HG03045 (cell line): ENCODE results near the gene ADAMTSL1.

Source experiments
- ATAC-seq: cut with Tn5 transposase; IDR thresholded peaks from one replicate; pipeline ENCODE4 v1.9.1; 2021; ENCODE audit warnings: mild to moderate bottlenecking, moderate library complexity; ENCODE audit not compliant: unreplicated experiment

Gene ADAMTSL1

DNA sequence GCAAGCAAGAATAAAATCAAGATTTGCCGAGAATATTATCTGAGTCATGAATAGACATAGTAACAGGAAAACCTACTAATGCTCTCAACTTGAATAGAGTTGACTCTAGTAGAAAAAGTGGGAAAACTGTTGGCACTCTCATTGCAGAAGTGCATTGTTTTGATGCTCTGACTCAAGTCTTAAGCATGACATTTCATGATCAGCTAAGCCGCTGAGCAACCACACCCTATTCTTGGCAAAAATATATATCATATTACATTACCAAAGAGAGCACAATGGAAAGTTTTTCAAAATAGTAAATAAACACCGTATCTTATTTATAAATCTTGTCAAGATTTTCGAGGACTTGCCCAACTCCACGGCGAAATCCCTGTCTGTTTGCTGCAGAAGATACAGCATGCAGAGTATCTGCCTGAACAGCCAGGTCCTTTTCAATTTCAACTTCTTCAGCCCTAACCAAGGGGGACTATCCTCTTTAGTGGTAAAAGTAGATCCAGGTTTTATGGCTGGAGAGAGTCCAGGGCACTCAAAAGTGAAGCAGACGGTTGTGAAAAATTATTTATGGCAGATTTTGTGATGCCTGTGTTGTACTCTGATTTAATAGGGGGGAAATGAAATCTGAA lies 13.9 kb upstream of the ADAMTSL1 start:
- ATAC-seq = no peak

GRCh38 chr9:18461496-18461895 lies 12.5 kb upstream of the ADAMTSL1 start:
- no peak for ATAC-seq

DNA sequence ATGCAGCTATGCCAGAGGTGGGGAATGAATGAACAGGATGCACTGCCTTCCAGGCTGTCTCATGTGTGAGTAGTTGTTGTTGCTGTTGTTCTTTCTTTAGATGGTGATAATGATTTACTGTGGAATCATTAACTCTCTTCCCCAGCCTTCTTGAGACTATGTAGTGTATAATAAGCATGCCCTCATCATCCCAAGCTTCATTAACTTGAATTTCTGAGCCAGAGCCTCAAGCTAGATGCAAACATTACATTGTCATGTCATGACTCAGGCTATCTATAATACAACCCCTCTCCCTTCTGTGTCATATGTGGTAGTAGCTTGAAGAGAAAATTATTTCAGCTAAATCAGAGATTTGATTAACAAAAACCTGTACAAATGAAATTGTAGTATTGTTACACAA lies 10.0 kb upstream of the ADAMTSL1 start:
- no peak for ATAC-seq

DNA sequence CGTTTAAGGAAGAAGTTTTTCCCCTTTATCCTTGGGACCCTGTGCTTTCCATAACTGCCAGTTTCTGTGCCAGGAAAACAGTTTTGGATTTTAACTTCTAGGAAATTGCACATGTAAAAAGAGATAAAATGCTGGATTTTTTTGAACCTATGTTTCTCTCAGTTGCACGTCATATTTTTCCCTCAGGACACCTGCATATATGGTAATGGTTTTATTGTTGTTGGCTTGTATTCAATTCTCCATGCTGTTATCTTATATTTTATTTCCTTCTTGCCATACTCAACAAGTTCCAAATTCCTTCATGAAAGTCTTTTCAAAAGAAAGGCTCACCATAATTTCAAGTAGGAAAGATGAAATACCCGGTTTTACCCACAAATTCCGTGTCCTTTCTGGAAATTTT lies 7.9 kb upstream of the ADAMTSL1 start:
- ATAC-seq = no peak

DNA sequence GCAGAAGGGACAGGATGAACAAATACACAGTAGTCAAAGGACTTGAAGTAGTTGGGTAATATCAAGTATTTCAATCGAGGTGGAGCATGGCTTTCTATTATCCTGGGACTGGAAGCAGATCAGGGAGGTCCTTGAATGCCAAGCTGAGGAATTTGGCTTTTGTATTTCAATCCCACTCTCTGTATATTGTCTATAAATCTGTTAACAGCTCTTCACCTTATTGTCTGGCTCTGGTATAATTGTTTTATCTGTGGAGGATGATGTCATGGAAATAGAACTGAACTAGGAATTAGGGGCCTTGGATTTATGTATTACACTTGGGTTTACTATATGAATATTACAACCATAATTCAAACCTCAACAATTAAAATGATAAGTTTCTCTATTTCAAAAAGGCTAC lies 6.3 kb upstream of the ADAMTSL1 start:
- no peak for ATAC-seq

DNA sequence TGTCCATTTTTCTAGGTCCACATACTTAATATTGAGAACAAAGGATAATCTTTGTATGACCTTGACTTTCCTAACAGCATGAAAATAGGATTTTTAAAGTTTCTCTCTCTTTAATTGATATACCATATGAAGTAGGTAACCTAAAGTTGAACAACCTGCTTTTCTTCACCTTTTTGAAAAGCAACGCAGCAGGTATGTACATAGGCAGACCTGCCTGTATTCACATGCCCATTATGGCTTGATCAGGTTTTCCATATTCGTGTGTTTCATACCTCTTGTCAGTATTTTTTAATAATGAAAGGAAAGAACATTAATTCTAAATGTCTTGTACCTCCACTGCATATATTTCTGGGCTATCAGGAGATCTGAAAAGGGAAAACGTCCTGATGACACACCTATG lies 1.5 kb upstream of the ADAMTSL1 start:
- no peak for ATAC-seq

GRCh38 chr9:18472841-18473251 lies 1.1 kb upstream of the ADAMTSL1 start:
- no peak for ATAC-seq

DNA sequence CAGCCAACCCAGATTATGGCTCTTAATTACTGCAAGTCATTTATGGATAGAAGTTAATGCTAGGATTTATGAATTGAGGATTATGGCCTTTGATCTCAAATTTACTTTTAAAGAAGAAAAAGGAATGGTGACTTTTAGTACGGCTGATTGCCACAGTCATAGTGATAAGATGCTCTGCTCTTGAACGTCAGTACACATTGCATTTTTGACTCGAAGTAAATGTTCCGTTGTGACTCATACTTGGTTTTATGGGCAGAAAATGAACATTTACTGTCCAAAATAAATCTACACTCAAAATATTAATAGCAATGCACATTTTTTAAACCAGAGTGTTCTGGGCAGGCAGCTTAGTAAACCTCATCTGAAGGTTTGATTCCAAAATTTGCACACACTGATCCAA lies 830 bp downstream of the ADAMTSL1 start:
- ATAC-seq = no peak

GRCh38 chr9:18477121-18477660 lies 3.2 kb downstream of the ADAMTSL1 start:
- no peak for ATAC-seq

- ATAC-seq = no peak
These were observed 3.8 kb downstream of the ADAMTSL1 start for GRCh38 chr9:18477719-18478118.

DNA sequence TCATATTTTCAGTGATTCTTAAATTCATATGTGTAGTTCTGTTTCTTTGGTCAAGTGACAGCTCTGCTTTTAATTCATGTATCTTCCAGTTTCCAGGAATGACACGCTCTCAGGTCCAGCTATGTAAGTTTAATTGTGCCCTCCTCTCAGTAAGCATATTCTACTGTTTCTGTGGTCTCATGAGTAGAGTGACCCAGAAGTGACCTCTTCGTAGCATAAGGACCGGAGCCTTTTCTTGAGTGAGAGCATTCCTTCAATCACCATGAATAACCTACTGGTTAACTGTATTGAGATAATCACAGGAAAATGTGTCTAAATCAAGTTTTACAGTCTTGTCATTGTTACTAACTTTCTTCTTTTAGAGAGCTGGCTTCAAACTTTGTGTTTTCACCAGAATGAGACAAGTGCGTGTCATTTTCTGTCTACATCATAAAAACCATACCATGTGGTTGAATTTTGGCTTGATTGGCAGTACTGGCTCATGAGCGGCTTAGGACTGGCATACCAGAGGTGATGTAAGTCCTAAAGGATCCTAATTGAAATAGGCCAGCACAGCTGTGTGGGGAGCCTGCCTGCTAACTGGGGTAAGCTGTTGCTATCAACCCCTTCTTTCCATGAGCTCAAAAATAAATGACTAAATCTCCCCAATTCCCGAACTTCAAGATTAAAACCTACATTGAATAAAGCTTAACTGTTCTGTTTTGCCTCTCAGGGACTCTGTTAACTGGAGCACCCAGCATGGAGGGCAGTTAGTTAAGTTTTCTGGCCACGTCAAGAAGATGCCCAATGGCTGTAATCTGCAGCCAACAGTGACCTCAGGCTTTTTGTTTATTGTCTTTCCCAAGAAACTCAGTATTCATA lies 4.8 kb downstream of the ADAMTSL1 start:
- no peak for ATAC-seq

DNA sequence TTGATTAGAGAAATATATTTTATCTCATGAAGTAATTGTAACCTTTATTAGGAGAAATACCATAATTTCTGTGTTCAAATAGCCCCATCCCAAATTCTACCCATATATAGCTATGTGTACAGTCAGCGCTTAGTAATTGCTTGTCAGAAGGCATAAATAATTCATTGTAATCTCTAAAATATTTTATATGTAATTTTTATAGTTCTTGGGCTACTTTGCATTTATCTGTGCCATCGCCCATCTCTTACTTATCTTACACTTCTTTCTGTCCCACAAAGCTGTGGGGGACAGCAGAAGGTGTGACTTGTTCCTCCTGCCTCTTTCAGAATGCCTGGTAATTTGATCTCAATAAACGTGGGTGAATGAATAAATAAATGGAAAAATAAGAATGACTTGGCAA lies 5.5 kb downstream of the ADAMTSL1 start:
- ATAC-seq = no peak

DNA sequence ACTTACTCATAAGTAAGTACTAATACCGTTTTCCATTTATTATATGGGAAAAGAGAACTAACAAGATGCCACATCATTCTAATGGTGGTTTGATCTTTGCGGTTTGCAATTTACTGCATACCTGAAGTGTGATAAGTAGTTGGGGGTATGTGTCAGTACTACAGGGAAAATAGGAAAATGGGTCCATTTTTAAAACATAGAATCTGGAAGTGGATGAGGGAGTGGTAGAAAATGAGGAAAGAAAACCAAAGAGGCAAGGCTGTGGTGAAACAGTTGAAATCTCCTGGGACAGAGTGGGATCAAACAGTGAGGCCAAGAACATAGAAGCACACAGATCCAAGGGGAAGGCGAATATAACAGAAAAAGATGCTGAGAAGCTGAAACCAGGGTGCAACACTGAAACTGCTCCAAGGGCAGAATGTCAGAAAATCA lies 6.7 kb downstream of the ADAMTSL1 start:
- ATAC-seq = no peak

DNA sequence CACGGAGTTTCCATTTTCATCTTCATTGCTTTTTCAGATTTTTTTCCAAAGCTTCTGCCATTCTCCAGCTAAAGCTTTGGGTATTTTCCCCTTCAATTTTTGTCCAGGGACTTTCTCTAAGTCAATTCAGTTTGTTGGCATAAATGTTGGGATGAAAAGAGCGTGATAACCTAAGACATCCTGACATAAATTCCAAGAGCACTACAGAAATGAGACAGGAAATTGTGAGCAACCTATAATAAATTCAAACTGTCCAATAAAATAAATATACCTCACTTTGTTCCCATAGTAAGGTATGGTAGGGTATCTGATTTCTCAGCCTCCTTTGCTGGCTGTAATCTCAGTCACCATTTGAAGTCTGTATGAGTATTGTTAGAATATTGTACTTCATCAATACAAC lies 8.4 kb downstream of the ADAMTSL1 start:
- ATAC-seq = no peak

DNA sequence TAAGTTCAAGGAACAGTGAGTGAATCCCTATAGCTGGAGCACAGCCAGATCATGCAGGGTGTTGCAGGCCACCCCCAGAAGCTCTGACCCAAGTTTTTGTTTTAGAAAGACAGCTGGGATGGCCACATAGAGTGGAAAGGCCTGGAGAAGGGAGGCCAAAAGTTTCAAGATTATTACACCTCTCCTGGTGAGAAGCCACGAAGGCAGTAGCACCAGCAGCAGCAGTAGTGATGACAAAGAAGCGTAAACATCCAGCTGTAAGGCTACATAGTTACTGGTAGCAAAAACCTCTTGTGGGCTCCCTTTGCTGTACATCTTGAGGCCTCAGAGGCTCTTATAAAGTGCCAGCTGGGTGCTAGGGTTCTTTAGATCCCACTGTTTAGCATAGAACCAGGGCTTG lies 11.8 kb downstream of the ADAMTSL1 start:
- ATAC-seq = no peak

GRCh38 chr9:18487611-18488010 lies 13.7 kb downstream of the ADAMTSL1 start:
- ATAC-seq = no peak

GRCh38 chr9:18488886-18489285 lies 14.9 kb downstream of the ADAMTSL1 start:
- ATAC-seq = no peak

- ATAC-seq = no peak
These were observed 15.9 kb downstream of the ADAMTSL1 start for GRCh38 chr9:18489861-18490260.

DNA sequence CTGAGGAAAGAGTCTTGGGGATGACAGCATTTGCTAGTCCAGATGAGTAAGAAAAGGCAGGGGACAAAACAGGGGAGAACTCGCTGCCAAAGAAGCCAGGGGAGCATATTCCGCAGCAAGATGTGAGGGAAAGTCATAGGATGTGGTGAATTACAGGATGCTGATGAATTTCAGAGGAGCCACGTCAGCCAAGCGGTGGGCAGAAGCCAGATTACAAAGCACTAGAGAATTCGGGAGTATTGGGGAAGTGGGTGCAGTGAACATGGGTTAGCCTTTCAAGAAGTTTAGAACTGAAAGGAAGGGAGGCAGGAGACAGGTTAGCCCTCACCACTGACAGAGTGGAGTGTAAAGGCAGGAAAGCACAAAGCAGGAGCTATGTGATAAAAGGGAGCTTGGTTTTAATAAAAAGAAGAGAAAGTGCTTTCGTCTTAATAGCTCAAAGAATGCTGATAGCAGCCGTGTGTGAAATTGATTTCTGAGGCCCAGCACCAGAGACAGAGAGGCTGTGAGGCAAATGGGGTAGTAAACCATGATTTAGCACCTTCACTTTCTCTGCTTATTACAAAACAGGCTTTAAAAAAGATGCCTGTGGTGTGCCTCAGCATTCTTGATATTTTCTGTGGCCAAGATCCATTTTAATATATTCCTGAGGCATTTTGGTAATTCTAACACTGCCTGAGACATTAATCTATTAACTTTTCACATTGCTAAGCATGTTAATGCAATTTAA lies 16.9 kb downstream of the ADAMTSL1 start:
- ATAC-seq = no peak

DNA sequence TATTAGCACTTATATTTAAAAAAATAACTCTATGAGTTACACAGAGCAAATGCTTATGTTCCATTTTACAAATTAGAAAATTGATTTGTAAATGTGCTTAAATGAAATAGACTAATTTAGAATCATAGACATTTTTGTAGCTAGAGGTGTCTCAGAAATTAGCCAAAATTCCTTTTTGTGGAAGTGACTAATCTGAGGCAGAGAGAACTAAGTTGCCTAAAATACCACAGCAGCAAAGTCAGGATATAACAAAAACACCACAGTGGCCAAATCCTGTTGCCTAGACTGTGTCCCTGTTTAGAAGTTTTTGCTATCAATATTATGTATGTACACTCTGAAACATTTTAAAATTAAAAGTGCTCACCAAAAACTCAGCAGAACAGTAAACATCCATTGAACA lies 18.7 kb downstream of the ADAMTSL1 start:
- no peak for ATAC-seq

DNA sequence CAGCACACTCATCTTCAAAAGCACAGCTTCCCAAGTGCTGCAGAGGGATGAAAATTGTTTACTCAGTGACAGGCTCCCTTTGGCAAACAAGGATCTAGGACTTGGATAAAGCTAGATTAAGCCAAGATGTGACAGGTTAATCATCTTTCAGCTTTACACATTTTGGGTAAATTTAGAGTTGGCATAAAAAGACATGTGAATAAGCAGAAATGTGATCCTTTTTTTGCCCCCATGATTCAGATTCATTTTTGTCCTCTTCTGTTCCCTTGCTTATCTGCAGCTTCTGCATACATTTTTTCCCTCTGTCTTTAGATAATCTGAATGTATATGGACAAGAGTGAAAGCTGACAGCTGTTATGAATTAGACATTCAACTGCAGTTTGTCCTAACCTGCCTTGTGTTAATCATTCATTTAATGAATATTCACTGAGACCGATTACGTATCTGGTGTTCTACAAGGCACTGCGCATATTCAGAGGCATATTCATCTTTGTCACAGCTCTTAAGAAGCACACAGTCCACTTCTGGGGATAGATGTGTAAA lies 19.6 kb downstream of the ADAMTSL1 start:
- no peak for ATAC-seq
